ENCODE results near the gene C1orf94. TPM values are rescaled to one million over a fixed set of nuclear protein-coding genes. Genes with fewer than 3 reads are reported as not detected.

C1orf94 gene
- total RNA-seq, 4 donors from 2014 or later = 0.13 TPM; not detected in 3

- intact Hi-C loops (cut with DNase I; ENCODE audit: low total_unique reads) = no loop called here
- DNase-seq (ENCODE audit: low spot score in 2 of 2) = no peak
- WGBS, 2 donors = 83 to 88% methylated on average over 5 of the region's 5 CpGs
- TF ChIP-seq CTCF (IDR thresholded peaks at IDR 0.05) (no peak), POLR2A (IDR thresholded peaks at IDR 0.05) (no peak)
- H3K4me3 ChIP-seq (ENCODE audit: low read depth, poor library complexity, severe bottlenecking) = no peak overlapping the region
These were observed 90.6 kb downstream of the C1orf94 start for GRCh38 chr1:34267326-34267725.

GRCh38 chr1:34268311-34268954 is 91.7 kb downstream of the C1orf94 start:
- TF ChIP-seq CTCF (IDR thresholded peaks at IDR 0.05) = no peak
- TF ChIP-seq POLR2A (IDR thresholded peaks at IDR 0.05) = no peak
- intact Hi-C loops (cut with DNase I; ENCODE audit: low total_unique reads) = no loop called here
- no peak overlapping the region for H3K4me3 ChIP-seq (ENCODE audit: low read depth, poor library complexity, severe bottlenecking)
- DNase-seq (ENCODE audit: low spot score in 2 of 2) = no peak
- 23 to 33% methylated on average over 4 of the region's 5 CpGs for WGBS, 2 donors

Other genes starting within 250 kb of the C1orf94 start
- gene CSMD2, start 11.7 kb upstream of the C1orf94 start, total RNA-seq = 1 to 10 TPM in 1 of 4 donors, under 1 TPM in 1, not detected in 2; 0.11 to 1.0 TPM